Activated CD8-positive, alpha-beta memory T cell treated with anti-CD3 and anti-CD28 coated beads, Interleukin-2, amount 50 U/mL, for 4 hours (primary cell): Measurements from ENCODE around the gene FGFBP1.

Experiments
- DNase-seq: peaks from one replicate; pipeline ENCODE4 v3.0.0-alpha.2; 2020

FGFBP1 gene

DNA sequence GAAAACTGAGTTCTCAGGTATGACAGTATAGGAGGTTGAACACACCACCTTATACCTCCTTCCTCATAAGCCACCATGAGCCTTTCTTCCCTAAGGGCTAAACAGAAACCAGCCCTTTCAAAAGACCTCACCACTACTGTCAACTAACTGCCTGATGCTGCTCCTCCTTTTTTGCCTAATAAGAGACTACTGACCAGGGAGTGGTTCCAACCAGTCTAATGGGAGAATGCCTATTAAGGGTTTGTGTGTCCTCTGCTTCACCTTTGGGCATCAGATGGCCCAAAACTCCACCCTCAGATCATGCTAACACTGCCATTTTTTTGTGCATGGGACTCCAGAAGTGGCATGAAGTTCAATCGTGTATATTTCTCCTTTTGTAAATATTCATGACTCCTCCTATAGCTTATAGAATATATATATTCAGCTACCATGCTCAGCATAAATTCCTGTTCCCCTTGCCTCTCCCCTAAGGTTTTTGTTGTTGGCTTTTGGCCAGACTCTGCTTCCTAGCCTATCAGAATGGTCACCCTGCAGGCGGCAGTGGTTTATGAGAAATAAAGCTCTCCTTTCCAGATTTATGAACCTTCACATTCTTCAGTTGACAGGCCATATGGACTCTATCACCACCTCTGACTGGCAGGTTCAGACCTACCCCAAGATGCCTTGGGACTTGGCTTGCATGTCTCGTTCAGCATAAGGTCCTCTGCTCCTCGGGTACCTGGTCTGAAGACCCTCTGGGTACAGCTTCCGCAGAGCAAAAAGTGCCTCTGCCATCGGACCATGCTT is 28.2 kb downstream of the FGFBP1 start:
- no peak for DNase-seq

DNA sequence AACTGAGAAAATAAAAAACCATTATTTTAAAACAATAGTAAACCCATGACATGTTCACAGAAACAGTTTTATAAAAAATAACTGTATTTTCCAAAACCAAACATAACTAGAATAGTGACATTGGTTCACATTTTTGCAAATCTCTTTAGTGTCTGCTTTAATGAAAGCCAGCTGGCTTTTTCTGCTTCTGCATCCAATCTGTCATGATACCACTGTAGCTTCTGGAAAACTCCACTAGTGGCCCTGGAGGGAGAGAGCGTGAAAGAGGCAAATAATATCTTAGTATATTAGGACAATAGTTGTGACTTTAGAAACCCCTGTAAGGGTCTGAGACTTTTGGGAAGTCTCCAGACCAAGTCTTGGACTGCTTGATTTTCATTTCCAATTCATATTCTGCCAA is 31.1 kb downstream of the FGFBP1 start:
- DNase-seq, result no peak

DNA sequence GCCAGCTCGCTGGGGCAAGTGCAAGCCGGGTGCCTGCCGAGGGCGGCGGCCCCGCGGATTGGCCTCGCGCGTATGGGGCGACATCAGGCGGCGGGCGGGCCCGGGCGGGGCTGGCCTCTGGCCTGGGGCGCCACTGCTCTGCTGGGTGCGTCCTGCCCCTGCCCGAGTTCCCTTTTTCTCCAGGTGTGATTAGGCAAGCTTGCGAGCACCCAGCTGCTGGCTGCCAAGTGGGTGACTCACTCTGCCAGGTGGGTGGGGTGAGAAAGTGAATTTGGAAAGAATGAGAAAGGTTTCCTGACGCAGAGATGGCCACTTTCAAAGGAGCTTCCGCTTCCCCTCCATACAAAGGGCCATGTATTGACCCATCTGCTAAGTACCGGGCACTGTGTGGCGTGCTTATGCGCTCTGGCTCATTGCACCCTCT is 32.5 kb downstream of the FGFBP1 start:
- peak; percentile 16 for DNase-seq

GRCh38 chr4:15902746-15903145 is 35.8 kb downstream of the FGFBP1 start:
- DNase-seq, result no peak

- DNase-seq, result no peak
Measured at GRCh38 chr4:15901998-15902397, 36.5 kb downstream of the FGFBP1 start.

DNA sequence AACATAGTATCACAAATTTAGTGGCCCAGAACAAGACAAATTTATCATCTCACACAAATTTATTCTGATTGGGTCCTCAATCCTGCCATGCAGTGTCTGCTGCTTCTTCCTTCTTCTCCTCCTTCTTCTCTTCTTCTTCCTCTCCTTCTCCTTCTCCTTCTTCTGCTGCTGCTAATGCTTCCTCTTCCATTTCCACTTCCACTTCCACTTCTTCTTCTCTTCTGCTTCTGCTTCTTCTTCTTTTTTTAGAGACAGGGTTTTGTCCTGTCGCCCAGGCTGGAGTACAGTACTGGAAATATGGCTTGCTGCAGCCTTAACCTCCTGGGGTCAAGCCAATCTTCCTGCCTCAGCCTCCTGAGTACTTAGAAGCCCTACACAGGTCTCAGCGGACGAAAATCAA is 37.5 kb downstream of the FGFBP1 start:
- no peak for DNase-seq

- no peak for DNase-seq
Measured at GRCh38 chr4:15899511-15899910, 39.0 kb downstream of the FGFBP1 start.

DNA sequence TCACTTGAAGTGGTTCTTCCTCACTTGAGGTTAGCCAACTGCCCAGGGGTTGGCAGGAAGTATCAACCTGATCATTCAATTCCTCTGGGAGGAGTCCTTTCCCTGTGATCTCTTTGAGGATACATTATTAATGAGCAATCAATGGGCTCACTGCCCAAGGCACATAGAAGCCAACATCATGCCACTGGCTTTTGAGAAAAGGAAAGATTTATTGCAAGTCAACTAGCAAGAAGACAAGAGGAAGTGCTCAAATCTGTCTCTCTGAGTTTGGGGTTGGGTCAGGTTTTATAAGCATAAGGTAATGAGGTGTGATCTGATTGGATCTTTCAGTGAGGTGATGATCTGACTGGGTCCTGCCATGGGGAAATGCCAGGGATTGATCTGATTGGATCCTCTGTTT is 39.6 kb downstream of the FGFBP1 start:
- no peak for DNase-seq

DNA sequence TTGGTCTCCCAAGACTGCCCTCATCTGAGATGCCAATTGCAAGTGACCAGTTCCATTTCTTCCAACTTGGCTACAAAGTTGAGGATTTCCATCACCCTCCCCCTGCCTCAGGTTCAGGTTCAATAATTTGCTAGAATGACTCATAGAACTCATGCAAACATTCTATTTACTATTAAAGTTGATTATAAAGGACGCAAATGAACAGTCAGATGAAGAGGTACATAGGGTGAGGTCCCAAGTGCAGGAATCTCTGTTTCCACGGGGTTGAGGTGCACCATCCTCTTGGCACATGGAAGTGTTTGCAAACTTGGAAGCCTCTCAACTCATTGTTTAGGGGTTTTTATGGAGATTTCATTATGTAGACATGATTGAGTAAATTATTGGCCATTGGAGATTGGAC is 41.0 kb downstream of the FGFBP1 start:
- no peak for DNase-seq

GRCh38 chr4:15894921-15895916 is 43.3 kb downstream of the FGFBP1 start:
- no peak for DNase-seq

GRCh38 chr4:15894393-15894792 is 44.1 kb downstream of the FGFBP1 start:
- no peak for DNase-seq

DNA sequence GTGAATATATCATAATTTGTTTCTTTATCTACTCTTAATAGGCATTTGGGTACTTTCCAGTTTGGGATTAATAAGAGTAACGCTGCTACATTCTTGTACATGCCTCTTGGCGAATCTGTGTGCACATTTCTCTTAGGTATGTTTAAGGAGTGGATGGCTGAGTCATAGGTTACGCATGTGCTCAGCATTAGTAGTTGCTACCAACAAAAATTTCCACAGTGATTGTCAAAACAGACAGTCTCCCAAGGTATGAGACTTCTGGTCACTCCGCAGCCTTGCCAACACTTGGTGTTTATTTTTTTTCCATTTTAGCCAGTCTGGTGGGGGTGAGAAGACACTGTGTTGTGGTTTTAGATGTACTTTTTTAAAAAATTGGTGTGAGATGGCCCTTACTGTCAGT is 44.6 kb downstream of the FGFBP1 start:
- DNase-seq, result no peak

- no peak for DNase-seq
Measured at GRCh38 chr4:15891312-15891711, 47.2 kb downstream of the FGFBP1 start.

- no peak for DNase-seq
Measured at GRCh38 chr4:15890246-15890829, 48.2 kb downstream of the FGFBP1 start.

DNA sequence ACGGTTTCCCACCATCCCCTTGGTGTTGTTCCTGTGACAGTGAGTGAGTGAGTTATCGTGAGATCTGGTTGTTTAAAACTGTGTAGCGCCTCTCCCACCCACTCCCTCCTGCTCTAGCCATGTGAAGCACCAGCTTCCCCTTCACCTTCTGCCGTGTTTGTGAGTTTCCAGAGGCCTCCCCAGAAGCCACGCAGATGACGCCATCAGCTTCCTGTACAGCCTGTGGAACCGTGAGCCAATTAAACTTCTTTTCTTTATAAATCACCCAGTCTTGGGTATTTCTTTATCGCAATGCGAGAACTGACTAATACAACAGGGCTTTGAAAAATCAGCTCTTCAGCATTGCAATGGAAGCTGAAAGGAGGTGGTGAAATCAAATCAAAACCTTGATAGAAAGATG is 50.0 kb downstream of the FGFBP1 start:
- DNase-seq, result no peak
